Activated CD8-positive, alpha-beta T cell treated with anti-CD3 and anti-CD28 coated beads, Interleukin-2, amount 10 ng/mL, durations not matched to agents 7 days and 5 days (primary cell): ENCODE data around the gene MRPS25. TPM values are rescaled to one million over a fixed set of nuclear protein-coding genes. Genes with fewer than 3 reads are reported as not detected.

Experiments used
- ATAC-seq: fragments of 150-1000 bp; cut with Tn5 transposase; one replicate; pipeline ENCODE4 v1.10.0; 2021; ENCODE audit warnings: moderate library complexity
- CTCF ChIA-PET: fragments of 350-600 bp; sonication (Branson Sonifier 250); formaldehyde crosslinking; loops from one replicate; lab custom pipeline; 2021; ENCODE audit warnings: antibody characterized with exemption; lab: Charles Lee
- POLR2A ChIA-PET: fragments of 350-600 bp; sonication (Branson Sonifier 250); formaldehyde crosslinking; loops from one replicate; lab custom pipeline; 2021; ENCODE audit warnings: antibody characterized with exemption; lab: Charles Lee
- DNase-seq: peaks from one replicate; pipeline ENCODE4 v3.0.0-alpha.2; 2020
- H3K27ac Mint-ChIP-seq: one replicate; pipeline ENCODE4 v1.8.0; 2021; ENCODE audit warnings: mild to moderate bottlenecking, mixed read lengths
- H3K27me3 Mint-ChIP-seq: one replicate; pipeline ENCODE4 v1.8.0; 2021; ENCODE audit warnings: low read depth, mixed read lengths
- H3K36me3 Mint-ChIP-seq: one replicate; pipeline ENCODE4 v1.8.0; 2021; ENCODE audit warnings: low read depth, mixed read lengths
- H3K4me1 Mint-ChIP-seq: one replicate; pipeline ENCODE4 v1.8.0; 2021; ENCODE audit warnings: low read depth, mixed read lengths
- H3K4me3 Mint-ChIP-seq: one replicate; pipeline ENCODE4 v1.8.0; 2021; ENCODE audit warnings: mild to moderate bottlenecking, mixed read lengths
- H3K9me3 Mint-ChIP-seq: one replicate; pipeline ENCODE4 v1.8.0; 2022; ENCODE audit warnings: mixed read lengths; ENCODE audit not compliant: insufficient read depth
- total RNA-seq, 2 experiments: library from RNA; stranded (reverse); gene quantifications; one replicate each; pipeline ENCODE4 v1.2.3, GENCODE V29; 2021

Gene MRPS25
- total RNA-seq, 2 experiments from 2014 or later, result 58.5 to 64.6 TPM

DNA sequence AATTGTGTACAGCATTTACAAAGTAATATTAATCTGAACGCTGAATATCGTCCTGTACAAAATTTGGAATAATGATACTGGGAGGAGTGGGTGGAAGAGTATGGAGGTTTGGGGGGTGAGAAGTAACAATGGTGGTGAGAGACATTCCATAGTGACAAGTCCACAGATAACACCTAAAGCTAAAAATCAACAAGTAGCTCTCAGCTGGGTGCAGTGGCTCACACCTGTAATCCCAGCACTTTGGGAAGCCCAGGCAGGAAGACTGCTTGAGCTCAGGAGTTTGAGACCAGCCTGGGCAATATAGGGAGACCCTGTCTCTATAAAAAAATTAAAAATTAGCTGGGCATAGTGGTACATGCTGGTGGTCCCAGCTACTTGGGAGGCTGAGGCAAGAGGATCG is 5.1 kb downstream of the MRPS25 start:
- no peak for DNase-seq
- Mint-ChIP-seq H3K4me3 (no peak overlapping the region), H3K4me1 (peaks cover 39% of the 10 kb centered on the region), H3K9me3 (no peaks in the 10 kb centered on the region), H3K27ac (peak overlapping the region; percentile 14), H3K27me3 (no peaks in the 10 kb centered on the region), H3K36me3 (peaks cover 61% of the 10 kb centered on the region)
- ChIA-PET POLR2A (no interaction called here), CTCF (interaction anchor here (1.8 kb wide), 1 partner anchor 9 kb away, joined by 11 read pairs; no protein-coding TSS in a partner anchor)
- ATAC-seq, result no peak

DNA sequence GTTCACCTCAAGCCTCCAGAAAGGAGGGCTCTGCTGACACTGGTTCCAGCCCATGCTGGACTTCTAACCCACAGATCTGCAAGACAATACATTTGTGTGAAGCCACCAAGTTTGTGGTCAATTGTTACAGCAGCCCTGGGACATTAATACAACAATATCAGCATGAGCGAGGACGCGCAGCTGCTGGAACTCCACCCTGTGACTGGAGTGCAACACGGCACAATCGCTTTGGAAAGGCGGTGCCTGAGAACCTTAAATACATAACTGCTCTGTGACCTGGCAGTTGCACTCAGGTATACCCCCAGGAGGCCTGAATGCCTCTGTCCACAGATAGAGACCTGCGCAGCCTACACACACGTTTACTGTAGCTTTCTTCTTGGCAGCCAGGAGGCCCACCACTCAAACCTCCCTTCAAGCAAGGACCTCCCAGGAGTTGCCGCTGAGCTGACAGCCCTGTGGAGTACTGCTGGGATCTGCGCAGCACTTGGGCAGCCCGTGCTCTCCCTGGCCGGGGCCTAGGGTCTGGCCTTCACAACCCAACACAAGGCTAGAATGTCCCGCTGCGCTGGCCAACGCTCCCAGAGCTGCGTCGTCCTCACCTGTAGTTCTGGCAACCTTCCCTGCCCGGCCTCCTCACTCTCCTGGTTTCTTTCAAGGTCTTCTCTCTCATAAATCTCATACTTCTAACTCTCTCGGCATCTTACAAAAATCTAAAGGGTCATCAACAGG is 8.3 kb downstream of the MRPS25 start:
- no peaks in the 10 kb centered on the region for H3K9me3 Mint-ChIP-seq
- DNase-seq (no peak), ATAC-seq (no peak)
- peak overlapping the region; percentile 46 for H3K27ac Mint-ChIP-seq
- no peak overlapping the region for H3K4me3 Mint-ChIP-seq
- CTCF ChIA-PET, result no interaction called here
- H3K36me3 Mint-ChIP-seq, result peaks cover 72% of the 10 kb centered on the region
- H3K27me3 Mint-ChIP-seq, result no peaks in the 10 kb centered on the region
- POLR2A ChIA-PET, result interaction anchor here (1.2 kb wide), 1 partner anchor 8 kb away, joined by 4 read pairs; the partner anchor contains the start of gene MRPS25
- H3K4me1 Mint-ChIP-seq, result peaks cover 38% of the 10 kb centered on the region

DNA sequence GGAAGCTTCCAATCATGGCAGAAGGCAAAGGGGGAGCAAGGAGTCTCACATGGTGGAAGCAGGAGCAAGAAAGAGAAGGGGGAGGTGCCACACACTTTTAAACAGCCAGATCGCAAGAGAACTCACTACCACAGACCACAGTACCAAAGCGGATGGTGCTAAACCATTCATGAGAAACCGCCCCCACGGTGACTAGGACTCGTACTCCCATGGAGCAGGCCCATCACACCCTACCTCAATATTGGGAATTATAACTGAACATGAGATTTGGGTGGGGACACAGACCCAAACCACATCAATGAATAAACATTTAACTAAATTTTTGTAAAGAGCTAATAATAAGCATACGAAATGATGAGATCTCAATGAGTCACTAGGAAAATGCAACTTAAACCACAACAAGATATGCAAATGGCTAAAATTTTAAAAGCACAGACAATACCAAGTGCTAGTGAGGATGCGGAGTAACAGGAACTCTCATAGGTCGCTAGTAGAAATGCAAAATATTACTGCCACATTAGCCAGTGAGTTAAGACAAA is 10.0 kb downstream of the MRPS25 start:
- ATAC-seq, result peak; percentile 77
- peak; percentile 70 for DNase-seq
- Mint-ChIP-seq H3K27me3 (no peaks in the 10 kb centered on the region), H3K4me1 (peaks cover 41% of the 10 kb centered on the region), H3K36me3 (peaks cover 82% of the 10 kb centered on the region), H3K9me3 (no peaks in the 10 kb centered on the region), H3K4me3 (peak overlapping the region; percentile 36), H3K27ac (peak overlapping the region; percentile 67)
- ChIA-PET POLR2A (interaction anchor here (2.0 kb wide), 1 partner anchor 10 kb away, joined by 14 read pairs; the partner anchor contains the start of gene MRPS25), CTCF (no interaction called here)

DNA sequence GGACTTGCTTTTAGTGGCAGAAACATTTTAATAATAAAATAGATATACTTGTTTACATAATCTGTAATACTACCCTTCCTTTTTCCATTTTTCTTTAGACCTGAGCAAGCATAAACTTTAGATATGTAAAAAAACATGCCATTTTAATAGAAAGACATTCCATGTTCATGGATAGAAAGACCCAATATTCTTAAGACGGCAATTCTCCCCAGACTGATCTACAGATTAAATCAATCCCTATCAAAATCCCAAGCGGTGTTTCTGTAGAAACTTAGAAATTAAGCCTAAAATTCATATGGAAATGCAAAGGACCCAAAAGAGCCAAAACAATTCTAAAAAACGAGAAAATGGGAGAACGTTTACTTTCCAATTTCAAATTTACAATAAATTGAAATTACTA is 11.6 kb downstream of the MRPS25 start:
- H3K27me3 Mint-ChIP-seq, result no peaks in the 10 kb centered on the region
- POLR2A ChIA-PET, result no interaction called here
- CTCF ChIA-PET, result interaction anchor here (0.7 to 1.6 kb wide), 2 partner anchors 11 to 19 kb away, joined by 3 to 5 read pairs; partner anchors contain the start of gene MRPS25
- no peak overlapping the region for H3K27ac Mint-ChIP-seq
- no peak for DNase-seq
- H3K9me3 Mint-ChIP-seq, result no peaks in the 10 kb centered on the region
- ATAC-seq, result no peak
- H3K4me3 Mint-ChIP-seq, result no peak overlapping the region
- H3K4me1 Mint-ChIP-seq, result peaks cover 35% of the 10 kb centered on the region
- H3K36me3 Mint-ChIP-seq, result peaks cover 75% of the 10 kb centered on the region

DNA sequence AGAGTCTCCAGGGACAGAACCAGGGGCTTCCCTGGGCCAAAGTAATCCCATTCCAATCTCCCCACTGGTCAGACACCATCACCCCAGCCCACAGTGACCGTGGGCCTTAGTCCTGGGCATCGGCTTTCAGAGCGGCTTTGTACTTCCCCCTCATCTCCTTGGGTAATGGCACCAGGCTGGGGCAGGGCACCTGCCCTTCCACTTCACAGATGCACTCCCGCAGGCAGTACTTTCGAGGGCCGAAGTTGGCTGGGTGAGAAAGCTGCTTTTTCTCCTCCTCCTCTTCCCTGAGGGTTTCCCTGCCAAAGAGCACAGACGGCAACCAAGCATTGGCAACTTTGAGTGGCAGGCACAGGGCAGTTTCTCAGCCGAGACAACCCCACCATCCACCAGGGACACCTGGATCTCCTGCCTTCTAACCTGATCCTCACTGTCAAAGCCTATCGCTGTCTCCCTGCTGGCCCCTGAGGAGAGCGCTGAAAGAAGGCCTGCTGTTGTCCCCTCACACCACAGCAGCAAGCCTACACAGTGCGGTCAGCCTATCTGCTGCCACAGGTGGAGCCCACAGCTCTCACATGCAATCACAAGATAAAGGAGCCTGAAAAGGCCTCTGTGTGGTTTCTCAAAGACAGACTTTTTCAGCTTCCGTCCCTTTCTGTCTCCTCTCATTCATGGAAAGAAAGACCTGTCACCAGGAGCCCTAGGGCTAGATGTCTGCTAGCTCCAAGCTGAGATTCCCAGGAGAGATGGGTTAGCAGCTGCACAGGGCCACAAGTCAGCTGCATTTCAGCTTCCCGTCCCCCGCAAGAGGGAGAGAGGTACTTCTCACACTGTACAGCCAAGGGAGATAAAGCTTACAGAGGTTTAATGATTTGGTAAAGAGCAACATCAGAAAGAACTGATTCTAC is 12.5 kb downstream of the MRPS25 start:
- ATAC-seq, result no peak
- no peak overlapping the region for H3K4me3 Mint-ChIP-seq
- H3K27me3 Mint-ChIP-seq, result no peaks in the 10 kb centered on the region
- H3K9me3 Mint-ChIP-seq, result no peaks in the 10 kb centered on the region
- ChIA-PET POLR2A (no interaction called here), CTCF (interaction anchor here (0.7 to 2.6 kb wide), 3 partner anchors 8 to 20 kb away, joined by 3 to 11 read pairs (median 5); partner anchors contain the start of gene MRPS25)
- H3K36me3 Mint-ChIP-seq, result peaks cover 72% of the 10 kb centered on the region
- peaks cover 35% of the 10 kb centered on the region for H3K4me1 Mint-ChIP-seq
- H3K27ac Mint-ChIP-seq, result no peak overlapping the region
- DNase-seq, result no peak

DNA sequence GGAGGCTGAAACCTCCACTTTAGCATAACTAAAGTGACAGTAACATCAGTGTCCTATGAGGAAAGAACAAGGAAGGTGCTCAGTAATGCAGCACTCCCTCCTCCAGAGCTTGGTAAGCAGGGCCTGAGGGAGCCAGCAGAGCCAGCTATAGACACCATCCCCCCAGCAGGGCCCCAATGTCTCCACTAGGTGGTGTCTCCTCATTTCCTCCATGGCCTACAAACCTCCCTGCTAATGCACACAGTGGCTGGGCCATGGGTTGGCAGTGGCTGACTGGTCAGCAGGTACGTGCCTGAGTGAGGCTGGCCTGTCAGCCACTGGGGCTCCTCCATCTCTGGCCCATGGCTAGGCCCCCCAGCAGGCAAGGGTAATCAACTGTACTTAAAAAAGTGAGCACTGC is 13.6 kb downstream of the MRPS25 start:
- no peaks in the 10 kb centered on the region for H3K27me3 Mint-ChIP-seq
- peaks cover 30% of the 10 kb centered on the region for H3K4me1 Mint-ChIP-seq
- no peaks in the 10 kb centered on the region for H3K9me3 Mint-ChIP-seq
- CTCF ChIA-PET, result interaction anchor here (0.6 to 2.6 kb wide), 25 partner anchors 9 to 482 kb away, joined by 3 to 17 read pairs (median 4); partner anchors contain the start of gene MRPS25
- no peak overlapping the region for H3K4me3 Mint-ChIP-seq
- peak; percentile 84 for ATAC-seq
- POLR2A ChIA-PET, result interaction anchor here (1.2 to 1.4 kb wide), 2 partner anchors 14 to 400 kb away, joined by 3 to 8 read pairs; partner anchors contain the start of genes CCDC174 and MRPS25
- peaks cover 68% of the 10 kb centered on the region for H3K36me3 Mint-ChIP-seq
- DNase-seq, result peak; percentile 63
- no peak overlapping the region for H3K27ac Mint-ChIP-seq

DNA sequence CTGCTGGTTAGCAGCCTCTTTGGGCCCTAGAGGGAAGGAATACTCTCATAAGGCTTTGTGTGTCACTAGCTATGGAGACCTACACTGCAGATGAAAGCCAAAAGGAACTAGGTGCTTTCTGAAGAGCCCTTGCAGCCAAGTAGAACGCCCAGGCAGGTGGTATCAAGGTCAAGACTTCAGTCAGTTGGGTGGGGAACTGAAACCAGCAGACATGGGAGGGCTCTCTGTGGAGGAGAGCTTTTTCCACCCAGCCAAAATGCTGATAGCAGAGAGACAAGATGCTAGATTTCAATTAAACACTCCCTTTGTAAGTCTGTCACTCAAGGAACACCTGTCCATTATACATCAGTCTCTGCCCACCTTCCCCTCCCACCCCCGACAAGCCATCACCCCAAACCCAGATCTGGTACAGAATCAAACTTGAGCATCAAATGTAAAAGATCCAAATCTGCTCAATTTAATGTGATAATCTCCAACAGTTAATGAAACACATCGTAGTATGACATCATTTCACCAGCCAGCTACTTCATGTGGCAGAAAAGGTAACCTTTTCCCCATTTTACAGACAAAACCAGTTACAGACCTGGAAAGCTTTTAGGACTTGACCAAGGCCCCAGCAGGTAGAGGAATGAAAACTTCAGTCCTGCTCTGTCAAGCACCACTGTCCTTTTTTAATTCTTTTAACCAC is 14.6 kb downstream of the MRPS25 start:
- ChIA-PET CTCF (interaction anchor here (0.8 to 2.6 kb wide), 16 partner anchors 10 to 481 kb away, joined by 3 to 17 read pairs (median 4); partner anchors contain the start of gene MRPS25), POLR2A (interaction anchor here (1.0 to 1.4 kb wide), 3 partner anchors 15 to 399 kb away, joined by 3 to 8 read pairs (median 3); partner anchors contain the start of genes CCDC174, MRPS25 and RBSN)
- H3K36me3 Mint-ChIP-seq, result peaks cover 69% of the 10 kb centered on the region
- DNase-seq (no peak), ATAC-seq (no peak)
- H3K27ac Mint-ChIP-seq, result peak overlapping the region; percentile 50
- H3K27me3 Mint-ChIP-seq, result no peaks in the 10 kb centered on the region
- no peaks in the 10 kb centered on the region for H3K9me3 Mint-ChIP-seq
- H3K4me1 Mint-ChIP-seq, result peaks cover 23% of the 10 kb centered on the region
- H3K4me3 Mint-ChIP-seq, result no peak overlapping the region

DNA sequence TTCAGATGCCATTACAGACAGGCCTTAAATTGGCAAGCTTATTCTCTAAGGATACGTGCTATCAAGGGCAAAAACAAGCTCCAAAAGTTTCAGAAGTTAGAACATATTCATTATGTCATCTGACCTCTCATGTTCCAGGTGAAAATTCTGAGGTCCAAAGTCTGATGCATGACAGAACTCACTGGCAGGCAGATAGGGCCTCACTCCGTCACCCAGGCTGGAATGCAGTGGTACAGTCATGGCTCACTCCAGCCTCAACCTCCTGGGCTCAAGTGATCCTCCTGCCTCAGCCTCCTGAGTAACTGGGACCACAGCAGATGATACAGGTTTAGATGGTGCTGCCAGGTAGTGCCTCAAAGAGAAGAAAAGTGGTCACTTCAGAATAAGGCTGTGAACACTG is 15.5 kb downstream of the MRPS25 start:
- ChIA-PET POLR2A (interaction anchor here (0.6 to 1.0 kb wide), 3 partner anchors 49 to 471 kb away, joined by 3 to 4 read pairs (median 3); partner anchors contain the start of gene RBSN), CTCF (interaction anchor here (1.6 kb wide), 1 partner anchor 15 kb away, joined by 5 read pairs; the partner anchor contains the start of gene MRPS25)
- Mint-ChIP-seq H3K9me3 (no peaks in the 10 kb centered on the region), H3K4me3 (no peak overlapping the region), H3K36me3 (peaks cover 65% of the 10 kb centered on the region), H3K27me3 (no peaks in the 10 kb centered on the region), H3K4me1 (peaks cover 14% of the 10 kb centered on the region), H3K27ac (no peak overlapping the region)
- no peak for DNase-seq
- ATAC-seq, result no peak

DNA sequence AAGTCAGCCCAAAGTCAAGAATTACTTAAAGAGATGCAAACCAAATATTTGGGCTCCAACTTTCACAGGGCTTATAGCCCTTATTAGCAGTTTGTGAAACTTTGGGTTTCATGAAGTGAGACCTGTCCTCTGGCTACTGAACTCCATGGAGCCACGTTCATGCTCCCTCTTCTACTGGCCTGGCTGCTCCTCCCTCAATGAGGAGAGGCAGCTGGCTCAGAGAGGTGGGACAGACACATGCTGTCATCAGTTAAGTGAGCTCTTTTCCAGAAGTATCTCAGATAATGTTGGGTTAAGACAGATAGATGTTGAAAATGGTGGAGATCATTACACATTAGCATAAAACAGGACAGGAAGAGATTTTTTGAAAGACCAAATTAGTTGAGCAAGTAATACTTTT is 19.4 kb downstream of the MRPS25 start:
- Mint-ChIP-seq H3K4me1 (peaks cover 6% of the 10 kb centered on the region), H3K4me3 (no peak overlapping the region), H3K27me3 (no peaks in the 10 kb centered on the region), H3K36me3 (peaks cover 74% of the 10 kb centered on the region), H3K9me3 (no peaks in the 10 kb centered on the region), H3K27ac (peak overlapping the region; percentile 12)
- ChIA-PET POLR2A (interaction anchor here (0.6 kb wide), 1 partner anchor 56 kb away, joined by 3 read pairs; no protein-coding TSS in a partner anchor), CTCF (no interaction called here)
- ATAC-seq (no peak), DNase-seq (no peak)

DNA sequence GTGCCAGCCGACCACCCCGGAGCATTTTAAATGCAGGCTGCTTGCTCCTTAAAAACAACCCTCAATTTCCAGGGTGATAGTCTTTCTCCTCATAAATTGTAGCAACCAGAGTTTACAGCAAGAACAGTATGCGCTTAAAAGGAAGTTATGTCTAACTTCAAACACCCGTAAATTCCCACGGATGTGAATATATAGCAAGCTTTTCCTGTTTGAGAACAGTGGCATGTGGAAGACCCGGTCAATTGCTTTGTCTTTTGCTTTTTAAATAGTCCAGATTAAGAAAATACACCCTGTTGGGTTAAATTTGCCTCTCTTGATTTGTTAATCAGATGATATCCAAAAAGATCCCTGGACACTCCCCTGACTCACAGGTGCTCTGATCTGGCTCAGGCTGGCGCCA is 20.8 kb downstream of the MRPS25 start:
- Mint-ChIP-seq H3K9me3 (no peaks in the 10 kb centered on the region), H3K4me1 (peaks cover 6% of the 10 kb centered on the region), H3K4me3 (no peak overlapping the region), H3K27ac (peak overlapping the region; percentile 43), H3K36me3 (peaks cover 74% of the 10 kb centered on the region), H3K27me3 (no peaks in the 10 kb centered on the region)
- ATAC-seq, result no peak
- ChIA-PET POLR2A (no interaction called here), CTCF (interaction anchor here (1.7 kb wide), 1 partner anchor 64 kb away, joined by 3 read pairs; no protein-coding TSS in a partner anchor)
- DNase-seq, result no peak
